ENCODE results near the gene DLG2.

DNA sequence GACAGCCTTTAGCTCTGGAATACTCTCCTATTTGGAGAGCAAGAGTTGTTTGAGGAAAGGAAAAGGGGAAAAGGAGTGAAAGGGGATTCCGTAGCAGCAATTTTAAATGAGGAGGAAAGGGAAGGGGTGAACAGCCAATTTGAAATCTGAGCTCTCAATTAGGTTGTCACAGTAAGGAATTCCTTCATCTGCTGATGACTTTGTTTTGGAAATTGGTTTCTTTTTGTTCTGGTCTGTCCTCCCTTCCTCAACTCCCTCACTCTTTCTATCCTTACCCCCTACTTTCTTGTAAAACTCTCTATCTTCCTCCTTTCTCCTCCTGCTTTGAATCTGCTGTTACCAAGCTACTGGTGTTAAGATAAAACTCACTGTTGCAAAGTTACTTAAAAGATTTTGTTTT is 1155.6 kb downstream of the DLG2 start:
- TF ChIP-seq, protein P1, sequence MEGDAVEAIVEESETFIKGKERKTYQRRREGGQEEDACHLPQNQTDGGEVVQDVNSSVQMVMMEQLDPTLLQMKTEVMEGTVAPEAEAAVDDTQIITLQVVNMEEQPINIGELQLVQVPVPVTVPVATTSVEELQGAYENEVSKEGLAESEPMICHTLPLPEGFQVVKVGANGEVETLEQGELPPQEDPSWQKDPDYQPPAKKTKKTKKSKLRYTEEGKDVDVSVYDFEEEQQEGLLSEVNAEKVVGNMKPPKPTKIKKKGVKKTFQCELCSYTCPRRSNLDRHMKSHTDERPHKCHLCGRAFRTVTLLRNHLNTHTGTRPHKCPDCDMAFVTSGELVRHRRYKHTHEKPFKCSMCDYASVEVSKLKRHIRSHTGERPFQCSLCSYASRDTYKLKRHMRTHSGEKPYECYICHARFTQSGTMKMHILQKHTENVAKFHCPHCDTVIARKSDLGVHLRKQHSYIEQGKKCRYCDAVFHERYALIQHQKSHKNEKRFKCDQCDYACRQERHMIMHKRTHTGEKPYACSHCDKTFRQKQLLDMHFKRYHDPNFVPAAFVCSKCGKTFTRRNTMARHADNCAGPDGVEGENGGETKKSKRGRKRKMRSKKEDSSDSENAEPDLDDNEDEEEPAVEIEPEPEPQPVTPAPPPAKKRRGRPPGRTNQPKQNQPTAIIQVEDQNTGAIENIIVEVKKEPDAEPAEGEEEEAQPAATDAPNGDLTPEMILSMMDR (conservative IDR thresholded peaks at IDR 0.05 in 1 of 2, IDR thresholded peaks at IDR 0.05 in 1 of 2; ENCODE audit: extremely low read depth in 1 of 2, insufficient read depth in 1 of 2, low read depth in 1 of 2, low read length in 2 of 2): no peak
- TF ChIP-seq EZH2 (IDR thresholded peaks at IDR 0.05; ENCODE audit: borderline replicate concordance, low read length): no peak
